ENCODE measurements around the gene ERRFI1.
"Not testable (repeated sequence)": the region's sequence is repeated elsewhere in the genome, so short reads cannot be mapped to it uniquely, and the experiment has no call there.

The ERRFI1 gene

GRCh38 chr1:7972285-7972684 is 53.8 kb downstream of the ERRFI1 start:
- DNase-seq (ENCODE audit: low read depth) = no peak
- no peak overlapping the region for H3K4me3 ChIP-seq (ENCODE audit: control insufficient read depth, low read depth, low read length)
- TF ChIP-seq, protein P1, sequence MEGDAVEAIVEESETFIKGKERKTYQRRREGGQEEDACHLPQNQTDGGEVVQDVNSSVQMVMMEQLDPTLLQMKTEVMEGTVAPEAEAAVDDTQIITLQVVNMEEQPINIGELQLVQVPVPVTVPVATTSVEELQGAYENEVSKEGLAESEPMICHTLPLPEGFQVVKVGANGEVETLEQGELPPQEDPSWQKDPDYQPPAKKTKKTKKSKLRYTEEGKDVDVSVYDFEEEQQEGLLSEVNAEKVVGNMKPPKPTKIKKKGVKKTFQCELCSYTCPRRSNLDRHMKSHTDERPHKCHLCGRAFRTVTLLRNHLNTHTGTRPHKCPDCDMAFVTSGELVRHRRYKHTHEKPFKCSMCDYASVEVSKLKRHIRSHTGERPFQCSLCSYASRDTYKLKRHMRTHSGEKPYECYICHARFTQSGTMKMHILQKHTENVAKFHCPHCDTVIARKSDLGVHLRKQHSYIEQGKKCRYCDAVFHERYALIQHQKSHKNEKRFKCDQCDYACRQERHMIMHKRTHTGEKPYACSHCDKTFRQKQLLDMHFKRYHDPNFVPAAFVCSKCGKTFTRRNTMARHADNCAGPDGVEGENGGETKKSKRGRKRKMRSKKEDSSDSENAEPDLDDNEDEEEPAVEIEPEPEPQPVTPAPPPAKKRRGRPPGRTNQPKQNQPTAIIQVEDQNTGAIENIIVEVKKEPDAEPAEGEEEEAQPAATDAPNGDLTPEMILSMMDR (IDR thresholded peaks at IDR 0.05; ENCODE audit: control insufficient read depth, insufficient read depth, low read depth, low read length, missing control alignments) = no peak

GRCh38 chr1:7971024-7971423 is 55.1 kb downstream of the ERRFI1 start:
- TF ChIP-seq, protein P1 (IDR thresholded peaks at IDR 0.05; ENCODE audit: control insufficient read depth, insufficient read depth, low read depth, low read length, missing control alignments) = no peak
- H3K4me3 ChIP-seq (ENCODE audit: control insufficient read depth, low read depth, low read length) = no peak overlapping the region
- no peak for DNase-seq (ENCODE audit: low read depth)

- no peak overlapping the region for H3K4me3 ChIP-seq (ENCODE audit: control insufficient read depth, low read depth, low read length)
- no peak for DNase-seq (ENCODE audit: low read depth)
- TF ChIP-seq, protein P1 (IDR thresholded peaks at IDR 0.05; ENCODE audit: control insufficient read depth, insufficient read depth, low read depth, low read length, missing control alignments) = no peak
These were observed 55.9 kb downstream of the ERRFI1 start for GRCh38 chr1:7970246-7970645.

GRCh38 chr1:7967651-7968050 is 58.5 kb downstream of the ERRFI1 start:
- TF ChIP-seq, protein P1 (IDR thresholded peaks at IDR 0.05; ENCODE audit: control insufficient read depth, insufficient read depth, low read depth, low read length, missing control alignments) = no peak
- DNase-seq (ENCODE audit: low read depth) = no peak
- H3K4me3 ChIP-seq (ENCODE audit: control insufficient read depth, low read depth, low read length) = no peak overlapping the region

DNA sequence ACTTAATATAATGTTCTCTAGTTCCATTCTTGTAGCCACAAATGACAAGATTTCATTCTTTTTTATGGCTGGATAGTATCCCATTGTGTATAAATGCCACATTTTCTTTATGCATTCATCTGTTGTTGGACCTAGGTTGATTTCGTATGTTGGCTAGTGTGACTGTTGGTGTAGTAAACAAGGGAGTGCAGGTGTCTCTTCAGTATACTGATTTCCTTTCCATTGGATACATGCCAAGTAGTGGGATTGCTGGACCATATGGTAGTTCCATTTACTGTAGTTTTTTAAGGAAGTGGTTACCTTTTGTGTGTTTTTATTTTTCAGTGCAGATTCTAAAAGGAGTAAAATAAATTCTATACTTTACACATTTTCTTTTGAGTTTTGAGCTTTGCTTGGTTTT is 58.9 kb downstream of the ERRFI1 start:
- TF ChIP-seq, protein P1 (IDR thresholded peaks at IDR 0.05; ENCODE audit: control insufficient read depth, insufficient read depth, low read depth, low read length, missing control alignments) = no peak
- DNase-seq (ENCODE audit: low read depth) = no peak
- H3K4me3 ChIP-seq (ENCODE audit: control insufficient read depth, low read depth, low read length) = no peak overlapping the region

DNA sequence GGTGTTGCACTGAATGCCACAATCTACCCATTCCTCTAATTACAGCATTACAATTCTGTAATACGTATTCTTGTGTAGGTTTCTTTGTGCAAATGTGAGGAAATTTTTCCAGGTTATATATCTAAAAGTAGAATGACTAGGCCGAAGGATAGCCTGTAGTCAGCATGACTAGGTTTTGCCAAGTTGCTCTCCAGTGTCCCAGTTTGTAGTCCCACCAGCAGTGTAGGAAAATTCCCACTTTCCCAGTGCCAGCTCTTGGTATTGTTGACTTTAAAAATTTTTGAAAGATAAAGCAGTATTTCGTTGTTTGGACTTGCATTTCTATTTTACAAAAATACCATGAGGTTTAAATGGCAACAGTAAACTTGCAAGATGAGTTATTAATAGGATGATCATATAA is 61.6 kb downstream of the ERRFI1 start:
- TF ChIP-seq, protein P1 (IDR thresholded peaks at IDR 0.05; ENCODE audit: control insufficient read depth, insufficient read depth, low read depth, low read length, missing control alignments) = no peak
- H3K4me3 ChIP-seq (ENCODE audit: control insufficient read depth, low read depth, low read length) = no peak overlapping the region
- DNase-seq (ENCODE audit: low read depth) = no peak

DNA sequence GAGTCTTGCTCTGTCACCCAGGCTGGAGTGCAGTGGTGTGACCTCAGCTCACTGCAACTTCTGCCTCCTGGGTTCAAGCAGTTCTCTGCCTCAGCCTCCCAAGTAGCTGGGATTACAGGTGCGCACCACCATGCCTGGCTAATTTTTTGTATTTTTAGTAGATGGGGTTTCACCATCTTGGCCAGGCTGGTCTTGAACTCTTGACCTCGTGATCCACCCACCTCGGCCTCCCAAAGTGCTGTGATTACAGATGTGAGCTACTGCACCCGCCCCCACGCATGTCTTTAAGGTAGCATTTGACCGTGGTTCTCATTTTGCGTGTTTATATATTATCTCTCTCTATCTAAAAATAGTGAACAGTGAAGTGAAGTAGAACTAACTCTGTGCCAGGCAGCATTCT is 62.3 kb downstream of the ERRFI1 start:
- DNase-seq (ENCODE audit: low read depth) = not testable (repeated sequence)

DNA sequence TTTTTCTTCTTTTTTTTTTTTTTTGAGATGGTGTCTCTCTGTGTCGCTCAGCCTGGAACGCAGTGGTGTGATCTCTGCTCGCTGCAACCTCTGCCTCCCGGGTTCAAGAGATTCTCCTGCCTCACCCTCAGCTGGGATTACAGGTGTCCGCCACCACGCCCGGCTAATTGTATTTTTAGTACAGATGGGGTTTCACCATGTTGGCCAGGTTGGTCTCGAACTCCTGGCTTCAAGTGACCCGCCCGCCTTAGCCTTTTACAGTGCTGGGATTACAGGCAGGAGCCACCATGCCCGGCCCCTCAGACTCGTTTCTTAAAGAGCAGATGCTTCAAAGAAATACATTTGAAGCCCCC is 62.8 kb downstream of the ERRFI1 start:
- H3K4me3 ChIP-seq (ENCODE audit: control insufficient read depth, low read depth, low read length); DNase-seq (ENCODE audit: low read depth): not testable (repeated sequence)

More for the DNA sequence above, 62.3 kb downstream of the ERRFI1 start:
- H3K4me3 ChIP-seq (ENCODE audit: control insufficient read depth, low read depth, low read length) = not testable (repeated sequence)
